Neural progenitor cell (in vitro differentiated cells): Measurements from ENCODE around the gene GFRA4. TPM values are rescaled to one million over a fixed set of nuclear protein-coding genes. Genes with fewer than 3 reads are reported as not detected.

Source experiments
- DNase-seq: peaks from one replicate; pipeline ENCODE4 v3.0.0-alpha.2; 2016; ENCODE audit warnings: low spot score
- H2AFZ ChIP-seq: fragments of 200-600 bp; sonication (generic); replicated peaks from 2 replicates; pipeline ENCODE4 v1.6.1; 2016; ENCODE audit warnings: antibody characterized with exemption
- H3F3A ChIP-seq: fragments of 200-600 bp; sonication (generic); 2 replicates; pipeline ENCODE4 v1.6.1; 2016; ENCODE audit warnings: antibody characterized with exemption, low read depth
- H3K27ac ChIP-seq: fragments of 200-600 bp; sonication (generic); 2 replicates; pipeline ENCODE4 v1.5.1; 2016; ENCODE audit warnings: mild to moderate bottlenecking
- H3K27me3 ChIP-seq: fragments of 200-600 bp; sonication (generic); 2 replicates; pipeline ENCODE4 v1.6.1; 2016; ENCODE audit warnings: mild to moderate bottlenecking, moderate library complexity
- H3K36me3 ChIP-seq: fragments of 200-600 bp; sonication (generic); 2 replicates; pipeline ENCODE4 v1.5.1; 2016
- H3K4me1 ChIP-seq: fragments of 200-600 bp; sonication (generic); 2 replicates; pipeline ENCODE4 v1.6.1; 2016; ENCODE audit warnings: mixed run types
- H3K4me2 ChIP-seq: fragments of 200-600 bp; sonication (generic); 2 replicates; pipeline ENCODE4 v1.6.1; 2016
- H3K4me3 ChIP-seq: fragments of 200-600 bp; sonication (generic); 2 replicates; pipeline ENCODE4 v1.5.1; 2016
- H3K79me2 ChIP-seq: fragments of 200-600 bp; sonication (generic); 2 replicates; pipeline ENCODE4 v1.6.1; 2016; ENCODE audit warnings: low read depth
- H3K9ac ChIP-seq: fragments of 200-600 bp; sonication (generic); 2 replicates; pipeline ENCODE4 v1.6.1; 2016
- H3K9me3 ChIP-seq: fragments of 200-600 bp; sonication (generic); 2 replicates; pipeline ENCODE4 v1.5.1; 2016; ENCODE audit warnings: low read depth
- H4K20me1 ChIP-seq: fragments of 200-600 bp; sonication (generic); 2 replicates; pipeline ENCODE4 v1.6.1; 2016; ENCODE audit warnings: low read depth
- H3K27ac Mint-ChIP-seq: 3 replicates; pipeline ENCODE4 v1.8.0; 2021; ENCODE audit warnings: mixed read lengths
- H3K27me3 Mint-ChIP-seq: 2 replicates; pipeline ENCODE4 v1.8.0; 2022; ENCODE audit warnings: low read depth, mild to moderate bottlenecking, inconsistent platforms, moderate library complexity, mixed read lengths; ENCODE audit not compliant: insufficient read depth
- H3K36me3 Mint-ChIP-seq: 3 replicates; pipeline ENCODE4 v1.8.0; 2021; ENCODE audit warnings: mixed read lengths
- H3K4me1 Mint-ChIP-seq: 3 replicates; pipeline ENCODE4 v1.8.0; 2021; ENCODE audit warnings: mixed read lengths
- H3K4me3 Mint-ChIP-seq: 3 replicates; pipeline ENCODE4 v1.8.0; 2021; ENCODE audit warnings: mild to moderate bottlenecking, moderate library complexity, mixed read lengths
- H3K9me3 Mint-ChIP-seq: 3 replicates; pipeline ENCODE4 v1.8.0; 2020; ENCODE audit warnings: mixed read lengths
- EZH2 ChIP-seq: fragments of 200-600 bp; sonication (generic); IDR thresholded peaks from 2 replicates; pipeline ENCODE4 v1.6.1; 2017; ENCODE audit warnings: antibody characterized with exemption, mild to moderate bottlenecking, moderate library complexity
- EZH2phosphoT487 ChIP-seq: fragments of 200-600 bp; sonication (generic); IDR thresholded peaks from 2 replicates; pipeline ENCODE4 v1.6.1; 2017; ENCODE audit warnings: antibody characterized with exemption
- total RNA-seq: library from RNA; depleted of rRNA; stranded (reverse); fragments of >200 nt; gene quantifications from 2 replicates; pipeline ENCODE4 v1.2.3, GENCODE V29; 2015; ENCODE audit warnings: low replicate concordance
- TF ChIP-seq, protein P1 (sequence below): fragments of 200-600 bp; sonication (generic); IDR thresholded peaks from 2 replicates; pipeline ENCODE4 v1.5.1; 2017; ENCODE audit warnings: antibody characterized with exemption, mild to moderate bottlenecking

The GFRA4 gene
- total RNA-seq, 1 donor from 2014 or later = not detected

DNA sequence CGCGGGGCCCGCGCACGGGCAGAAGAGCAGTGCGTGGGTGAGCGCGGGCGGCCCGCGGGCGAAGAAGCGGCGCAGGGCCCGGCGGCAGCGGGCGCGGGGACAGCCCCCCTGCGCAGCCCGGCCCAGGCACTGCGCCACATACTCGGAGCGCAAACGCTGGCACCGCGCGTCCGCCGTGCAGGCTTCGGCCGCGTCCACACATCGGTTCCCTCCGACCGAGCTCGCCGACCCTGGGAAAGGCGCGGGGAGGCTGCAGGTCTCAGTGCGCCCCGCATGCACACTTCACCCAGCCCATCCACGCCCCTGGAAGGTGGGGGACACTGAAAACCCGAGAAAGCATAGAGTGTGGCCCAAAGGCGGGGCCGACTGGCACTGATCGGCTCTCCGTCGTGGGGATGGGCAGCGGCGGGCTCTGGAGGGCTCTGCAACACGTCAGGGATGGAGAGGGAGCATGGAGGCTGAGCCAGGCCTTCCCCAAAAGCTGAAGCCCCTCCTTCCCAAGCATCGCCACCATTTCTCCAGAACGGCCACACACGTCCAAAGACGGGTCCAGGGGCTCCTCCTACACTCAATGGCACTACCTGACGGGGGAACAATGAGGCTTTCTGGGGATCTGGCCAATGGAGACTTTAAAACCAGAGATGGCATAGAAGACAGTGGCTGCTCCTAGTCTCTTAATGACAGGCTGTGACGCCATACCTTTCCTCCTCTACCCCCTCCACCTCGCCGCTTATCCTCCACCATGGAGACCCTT lies 2.0 kb downstream of the GFRA4 start:
- no peaks in the 10 kb centered on the region for H3K9me3 ChIP-seq
- peaks cover 5% of the 10 kb centered on the region for H3K4me1 ChIP-seq
- H4K20me1 ChIP-seq = no peaks in the 10 kb centered on the region
- H3K27ac Mint-ChIP-seq = no peak overlapping the region
- peaks cover 11% of the 10 kb centered on the region for H3K27me3 ChIP-seq
- no peak for DNase-seq
- H3K27ac ChIP-seq = no peak overlapping the region
- H3K27me3 Mint-ChIP-seq = peaks cover 16% of the 10 kb centered on the region
- H3F3A ChIP-seq = no peaks in the 10 kb centered on the region
- H3K4me1 Mint-ChIP-seq = peaks cover 12% of the 10 kb centered on the region
- no peak overlapping the region for H3K9ac ChIP-seq
- TF ChIP-seq EZH2phosphoT487 = no peak
- TF ChIP-seq EZH2 = no peak
- TF ChIP-seq, protein P1, sequence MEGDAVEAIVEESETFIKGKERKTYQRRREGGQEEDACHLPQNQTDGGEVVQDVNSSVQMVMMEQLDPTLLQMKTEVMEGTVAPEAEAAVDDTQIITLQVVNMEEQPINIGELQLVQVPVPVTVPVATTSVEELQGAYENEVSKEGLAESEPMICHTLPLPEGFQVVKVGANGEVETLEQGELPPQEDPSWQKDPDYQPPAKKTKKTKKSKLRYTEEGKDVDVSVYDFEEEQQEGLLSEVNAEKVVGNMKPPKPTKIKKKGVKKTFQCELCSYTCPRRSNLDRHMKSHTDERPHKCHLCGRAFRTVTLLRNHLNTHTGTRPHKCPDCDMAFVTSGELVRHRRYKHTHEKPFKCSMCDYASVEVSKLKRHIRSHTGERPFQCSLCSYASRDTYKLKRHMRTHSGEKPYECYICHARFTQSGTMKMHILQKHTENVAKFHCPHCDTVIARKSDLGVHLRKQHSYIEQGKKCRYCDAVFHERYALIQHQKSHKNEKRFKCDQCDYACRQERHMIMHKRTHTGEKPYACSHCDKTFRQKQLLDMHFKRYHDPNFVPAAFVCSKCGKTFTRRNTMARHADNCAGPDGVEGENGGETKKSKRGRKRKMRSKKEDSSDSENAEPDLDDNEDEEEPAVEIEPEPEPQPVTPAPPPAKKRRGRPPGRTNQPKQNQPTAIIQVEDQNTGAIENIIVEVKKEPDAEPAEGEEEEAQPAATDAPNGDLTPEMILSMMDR = no peak
- no peaks in the 10 kb centered on the region for H3K36me3 Mint-ChIP-seq
- no peaks in the 10 kb centered on the region for H3K79me2 ChIP-seq
- no peak overlapping the region for H3K4me3 ChIP-seq
- no peaks in the 10 kb centered on the region for H3K36me3 ChIP-seq
- no peak overlapping the region for H3K4me2 ChIP-seq
- H3K9me3 Mint-ChIP-seq = peaks cover 4% of the 10 kb centered on the region
- H3K4me3 Mint-ChIP-seq = no peak overlapping the region
- no peak overlapping the region for H2AFZ ChIP-seq

DNA sequence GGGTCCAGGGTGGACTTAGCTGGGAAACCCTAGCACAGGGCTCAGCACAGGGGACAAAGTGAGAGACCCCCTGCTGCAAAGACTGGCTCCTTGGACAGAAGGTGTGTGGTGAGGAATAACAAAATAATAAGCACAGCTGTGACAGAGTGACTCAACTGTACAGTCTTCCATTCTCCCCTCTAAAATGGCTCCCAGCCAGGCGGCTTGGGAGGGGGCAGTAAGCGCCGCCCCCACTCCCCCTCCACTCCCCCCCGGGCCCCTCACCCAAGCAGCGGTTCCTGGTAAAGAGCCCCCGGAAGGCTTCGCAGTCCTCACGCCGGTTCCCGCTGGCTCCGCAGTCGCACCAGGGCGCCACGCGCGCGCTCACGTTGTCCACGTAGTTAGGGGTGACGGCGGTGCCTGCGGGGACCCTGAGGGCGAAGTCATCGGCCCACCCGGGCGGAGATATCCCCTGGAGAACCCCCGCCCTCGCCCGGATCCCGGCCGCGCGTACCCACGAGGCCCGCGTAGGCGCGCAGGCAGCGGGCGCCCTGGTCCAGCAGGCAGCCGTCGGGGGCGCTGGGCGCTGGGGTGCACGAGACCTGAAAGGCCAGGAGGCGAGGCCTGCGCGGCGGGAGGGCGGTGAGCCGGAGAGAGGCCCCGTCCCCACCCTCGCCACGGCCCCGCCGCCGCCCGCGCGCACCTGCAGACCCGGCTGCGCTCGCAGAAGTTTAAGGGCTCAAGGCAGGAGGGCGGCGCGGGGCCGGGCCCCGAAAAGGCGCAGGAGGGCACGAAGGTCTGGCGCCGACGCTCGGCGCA lies 2.7 kb downstream of the GFRA4 start:
- Mint-ChIP-seq H3K4me1 (peaks cover 12% of the 10 kb centered on the region), H3K9me3 (peaks cover 4% of the 10 kb centered on the region), H3K27me3 (peaks cover 16% of the 10 kb centered on the region), H3K36me3 (no peaks in the 10 kb centered on the region), H3K27ac (no peak overlapping the region), H3K4me3 (no peak overlapping the region)
- Histone ChIP-seq H3K79me2 (no peaks in the 10 kb centered on the region), H3K4me1 (peaks cover 5% of the 10 kb centered on the region), H3K27ac (no peak overlapping the region), H2AFZ (no peak overlapping the region), H3F3A (no peaks in the 10 kb centered on the region), H3K27me3 (peaks cover 11% of the 10 kb centered on the region), H3K9ac (no peak overlapping the region), H3K36me3 (no peaks in the 10 kb centered on the region), H3K4me3 (no peak overlapping the region), H3K4me2 (no peak overlapping the region), H4K20me1 (no peaks in the 10 kb centered on the region), H3K9me3 (no peaks in the 10 kb centered on the region)
- TF ChIP-seq EZH2 = no peak
- TF ChIP-seq EZH2phosphoT487 = no peak
- TF ChIP-seq, protein P1 = no peak
- no peak for DNase-seq

DNA sequence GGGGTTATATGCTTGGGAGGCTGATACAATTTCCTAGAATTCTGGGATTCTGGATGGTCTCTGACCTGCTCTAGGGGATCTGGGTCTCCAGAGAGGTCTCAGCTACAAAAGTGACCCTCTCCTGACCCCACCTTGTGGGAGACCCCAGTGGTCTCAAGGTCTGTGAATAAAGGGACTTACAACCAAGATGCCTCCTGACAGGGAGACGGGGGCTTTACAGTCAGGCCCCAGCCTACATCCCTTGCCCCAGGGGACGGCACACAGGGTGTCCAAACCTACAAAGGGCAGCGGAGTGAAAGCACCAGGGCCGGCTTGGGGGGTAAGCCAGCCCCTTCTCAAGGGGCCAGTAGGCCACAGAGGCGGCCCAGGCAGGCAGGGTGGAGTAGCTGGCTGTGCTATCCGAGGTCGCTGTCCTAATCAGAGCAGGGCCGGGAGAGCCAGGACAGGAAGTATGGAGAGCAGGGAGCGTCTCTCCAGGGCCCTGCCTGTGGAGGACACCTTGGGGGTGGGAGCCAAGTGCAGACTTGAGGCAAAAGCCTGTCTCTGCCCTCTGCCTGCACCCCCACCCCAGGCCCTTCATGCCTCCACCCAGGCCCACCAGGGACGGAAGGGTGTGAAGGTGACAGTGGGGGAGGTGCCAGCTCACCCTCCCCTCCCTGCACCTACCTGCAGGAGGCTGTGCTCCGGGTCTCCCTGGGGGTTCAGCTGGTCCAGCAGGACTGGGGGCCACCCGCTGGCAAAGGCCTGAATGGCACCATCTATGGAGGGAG lies 3.5 kb downstream of the GFRA4 start:
- H2AFZ ChIP-seq = no peak overlapping the region
- peaks cover 12% of the 10 kb centered on the region for H3K4me1 Mint-ChIP-seq
- no peaks in the 10 kb centered on the region for H3F3A ChIP-seq
- no peak overlapping the region for H3K27ac ChIP-seq
- H3K4me3 Mint-ChIP-seq = no peak overlapping the region
- H3K4me3 ChIP-seq = no peak overlapping the region
- no peaks in the 10 kb centered on the region for H4K20me1 ChIP-seq
- H3K4me2 ChIP-seq = no peak overlapping the region
- DNase-seq = no peak
- no peaks in the 10 kb centered on the region for H3K9me3 ChIP-seq
- H3K27me3 ChIP-seq = peaks cover 11% of the 10 kb centered on the region
- peaks cover 16% of the 10 kb centered on the region for H3K27me3 Mint-ChIP-seq
- H3K27ac Mint-ChIP-seq = no peak overlapping the region
- TF ChIP-seq EZH2phosphoT487 (no peak), EZH2 (no peak)
- TF ChIP-seq, protein P1 = no peak
- H3K36me3 Mint-ChIP-seq = no peaks in the 10 kb centered on the region
- H3K4me1 ChIP-seq = peaks cover 5% of the 10 kb centered on the region
- peaks cover 4% of the 10 kb centered on the region for H3K9me3 Mint-ChIP-seq
- H3K36me3 ChIP-seq = no peaks in the 10 kb centered on the region
- no peak overlapping the region for H3K9ac ChIP-seq
- no peaks in the 10 kb centered on the region for H3K79me2 ChIP-seq
